Measurements from ENCODE around the gene USP5. TPM values are rescaled to one million over a fixed set of nuclear protein-coding genes. Genes with fewer than 3 reads are reported as not detected.

The USP5 gene
- total RNA-seq, 1 experiment from 2014 or later, result 175 TPM

DNA sequence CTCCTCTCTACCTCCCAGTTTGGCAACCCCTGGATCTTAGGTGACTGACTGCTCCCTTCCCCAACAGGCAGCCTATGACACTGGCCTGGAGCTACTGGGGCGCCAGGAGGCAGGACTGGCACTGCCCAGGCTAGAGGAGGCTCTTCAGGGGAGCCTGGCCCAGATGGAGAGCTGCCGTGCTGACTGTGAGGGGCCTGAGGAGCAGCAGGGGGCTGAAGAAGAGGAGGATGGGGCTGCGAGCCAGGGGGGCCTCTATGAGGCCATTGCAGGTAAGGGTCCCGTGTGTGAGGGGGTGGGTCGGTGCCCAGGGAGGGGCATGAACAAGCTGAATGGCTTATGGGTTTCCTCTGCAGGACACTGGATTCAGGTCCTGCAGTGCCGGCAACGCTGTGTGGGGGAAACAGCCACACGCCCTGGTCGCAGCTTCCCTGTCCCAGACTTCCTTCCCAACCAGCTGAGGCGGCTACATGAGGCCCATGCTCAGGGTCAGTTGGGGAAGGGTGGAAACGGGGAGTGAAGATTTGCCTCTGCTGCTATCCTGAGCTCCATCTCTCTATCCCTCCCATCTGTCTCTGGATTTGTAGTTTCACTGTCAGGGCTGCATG lies 21.6 kb upstream of the USP5 start:
- RAD21 ChIA-PET (ENCODE audit: low non-redundant PET in 1 of 2, low total read pairs in 2 of 2, uncharacterized antibody in 2 of 2, unreplicated experiment in 2 of 2), result no interaction called here

More for the DNA sequence above, 21.6 kb upstream of the USP5 start:
- peak overlapping the region; percentile 99; the same call in 1 of the 2 replicates for H3K9ac ChIP-seq (ENCODE audit: low read length)
- no TSS peak for BruUV-seq (replicated peaks)
- H3K79me2 ChIP-seq (ENCODE audit: insufficient read depth, low read length), result peaks cover 31% of the 10 kb centered on the region
- peaks cover 12 to 35% of the 10 kb centered on the region in 2 experiments for H3K4me1 ChIP-seq (ENCODE audit: control insufficient read depth in 1 of 2, insufficient read depth in 2 of 2, low read length in 2 of 2)
- H3K9me3 ChIP-seq (ENCODE audit: control insufficient read depth in 1 of 2, insufficient read depth in 1 of 2, low read depth in 1 of 2, low read length in 2 of 2), result no peaks in the 10 kb centered on the region
- ATAC-seq (no peak), DNase-seq (ENCODE audit: low read depth, low spot score) (no peak)
- peak overlapping the region; percentile 87 for H3K4me2 ChIP-seq (ENCODE audit: low read length)
- ChIA-PET POLR2A (interaction anchor here (1.5 to 3.6 kb wide), 4 partner anchors 10 to 106 kb away, joined by 3 to 12 read pairs (median 7); partner anchors contain the start of genes CDCA3, GNB3 and USP5), CTCF (interaction anchor here (1.8 to 2.7 kb wide), 3 partner anchors 21 to 77 kb away, joined by 5 to 8 read pairs (median 8); partner anchors contain the start of genes CDCA3, MLF2, PTMS and USP5)
- TF ChIP-seq ZFX (IDR thresholded peaks at IDR 0.05), result no peak
- TF ChIP-seq, protein P1, sequence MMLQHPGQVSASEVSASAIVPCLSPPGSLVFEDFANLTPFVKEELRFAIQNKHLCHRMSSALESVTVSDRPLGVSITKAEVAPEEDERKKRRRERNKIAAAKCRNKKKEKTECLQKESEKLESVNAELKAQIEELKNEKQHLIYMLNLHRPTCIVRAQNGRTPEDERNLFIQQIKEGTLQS (IDR thresholded peaks at IDR 0.05), result no peak
- TF ChIP-seq POLR2AphosphoS5 (IDR thresholded peaks at IDR 0.05; ENCODE audit: low read depth, low read length), result no peak
- no peak for TF ChIP-seq CBX3 (IDR thresholded peaks at IDR 0.05; ENCODE audit: low read depth)
- no peak for TF ChIP-seq EGR1 (IDR thresholded peaks at IDR 0.05; ENCODE audit: low read depth)
- no peak for TF ChIP-seq ELF1 (IDR thresholded peaks at IDR 0.05; ENCODE audit: borderline replicate concordance, low read depth)
- no peak for TF ChIP-seq SIN3A (IDR thresholded peaks at IDR 0.05; ENCODE audit: low read depth)
- TF ChIP-seq EZH2phosphoT487 (IDR thresholded peaks at IDR 0.05; ENCODE audit: borderline replicate concordance), result no peak
- TF ChIP-seq JUND (IDR thresholded peaks at IDR 0.05), result no peak
- TF ChIP-seq, protein P2, sequence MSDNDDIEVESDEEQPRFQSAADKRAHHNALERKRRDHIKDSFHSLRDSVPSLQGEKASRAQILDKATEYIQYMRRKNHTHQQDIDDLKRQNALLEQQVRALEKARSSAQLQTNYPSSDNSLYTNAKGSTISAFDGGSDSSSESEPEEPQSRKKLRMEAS (IDR thresholded peaks at IDR 0.05), result no peak
- TF ChIP-seq, protein P3, sequence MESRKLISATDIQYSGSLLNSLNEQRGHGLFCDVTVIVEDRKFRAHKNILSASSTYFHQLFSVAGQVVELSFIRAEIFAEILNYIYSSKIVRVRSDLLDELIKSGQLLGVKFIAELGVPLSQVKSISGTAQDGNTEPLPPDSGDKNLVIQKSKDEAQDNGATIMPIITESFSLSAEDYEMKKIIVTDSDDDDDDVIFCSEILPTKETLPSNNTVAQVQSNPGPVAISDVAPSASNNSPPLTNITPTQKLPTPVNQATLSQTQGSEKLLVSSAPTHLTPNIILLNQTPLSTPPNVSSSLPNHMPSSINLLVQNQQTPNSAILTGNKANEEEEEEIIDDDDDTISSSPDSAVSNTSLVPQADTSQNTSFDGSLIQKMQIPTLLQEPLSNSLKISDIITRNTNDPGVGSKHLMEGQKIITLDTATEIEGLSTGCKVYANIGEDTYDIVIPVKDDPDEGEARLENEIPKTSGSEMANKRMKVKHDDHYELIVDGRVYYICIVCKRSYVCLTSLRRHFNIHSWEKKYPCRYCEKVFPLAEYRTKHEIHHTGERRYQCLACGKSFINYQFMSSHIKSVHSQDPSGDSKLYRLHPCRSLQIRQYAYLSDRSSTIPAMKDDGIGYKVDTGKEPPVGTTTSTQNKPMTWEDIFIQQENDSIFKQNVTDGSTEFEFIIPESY (IDR thresholded peaks at IDR 0.05; ENCODE audit: extremely low read depth, insufficient replicate concordance, low read length), result no peak
- TF ChIP-seq, protein P4, sequence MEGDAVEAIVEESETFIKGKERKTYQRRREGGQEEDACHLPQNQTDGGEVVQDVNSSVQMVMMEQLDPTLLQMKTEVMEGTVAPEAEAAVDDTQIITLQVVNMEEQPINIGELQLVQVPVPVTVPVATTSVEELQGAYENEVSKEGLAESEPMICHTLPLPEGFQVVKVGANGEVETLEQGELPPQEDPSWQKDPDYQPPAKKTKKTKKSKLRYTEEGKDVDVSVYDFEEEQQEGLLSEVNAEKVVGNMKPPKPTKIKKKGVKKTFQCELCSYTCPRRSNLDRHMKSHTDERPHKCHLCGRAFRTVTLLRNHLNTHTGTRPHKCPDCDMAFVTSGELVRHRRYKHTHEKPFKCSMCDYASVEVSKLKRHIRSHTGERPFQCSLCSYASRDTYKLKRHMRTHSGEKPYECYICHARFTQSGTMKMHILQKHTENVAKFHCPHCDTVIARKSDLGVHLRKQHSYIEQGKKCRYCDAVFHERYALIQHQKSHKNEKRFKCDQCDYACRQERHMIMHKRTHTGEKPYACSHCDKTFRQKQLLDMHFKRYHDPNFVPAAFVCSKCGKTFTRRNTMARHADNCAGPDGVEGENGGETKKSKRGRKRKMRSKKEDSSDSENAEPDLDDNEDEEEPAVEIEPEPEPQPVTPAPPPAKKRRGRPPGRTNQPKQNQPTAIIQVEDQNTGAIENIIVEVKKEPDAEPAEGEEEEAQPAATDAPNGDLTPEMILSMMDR (IDR thresholded peaks at IDR 0.05 in 2 of 3, conservative IDR thresholded peaks at IDR 0.05 in 1 of 3; ENCODE audit: borderline replicate concordance in 1 of 3, insufficient read depth in 1 of 3, low read depth in 2 of 3, low read length in 2 of 3), result no peak
- no peaks in the 10 kb centered on the region for H3K9me2 ChIP-seq (ENCODE audit: insufficient read depth)
- peak overlapping the region in 1 of 2 experiments; percentile 79; a peak in 2 of 4 replicates for H3K4me3 ChIP-seq (replicated peaks in 1 of 2; ENCODE audit: low read depth in 1 of 2, low read length in 2 of 2)
- no peaks in the 10 kb centered on the region for H3K27me3 ChIP-seq (ENCODE audit: insufficient read depth, low read length)
- intact Hi-C loops (cut with micrococcal nuclease), result no loop called here
- H4K20me1 ChIP-seq (ENCODE audit: insufficient read depth), result no peaks in the 10 kb centered on the region
- no peak overlapping the region for H2AFZ ChIP-seq (ENCODE audit: low read depth, low read length, poor library complexity, severe bottlenecking)
- H3K36me3 ChIP-seq (ENCODE audit: control insufficient read depth in 1 of 2, insufficient read depth in 2 of 2, low read length in 2 of 2), result peaks cover 8 to 28% of the 10 kb centered on the region in 2 experiments; a peak in 3 of 4 replicates
- peak overlapping the region; percentile 88 for H3K27ac ChIP-seq (ENCODE audit: low read depth, low read length)
